ENCODE data around the gene NR3C1.

Gene NR3C1

GRCh38 chr5:143397302-143398052 is 6.0 kb downstream of the NR3C1 start:
- no peak for DNase-seq

- no peak for DNase-seq
Observed at GRCh38 chr5:143396353-143396940, 7.0 kb downstream of the NR3C1 start.

GRCh38 chr5:143395638-143396352 is 7.7 kb downstream of the NR3C1 start:
- DNase-seq, result no peak

GRCh38 chr5:143393524-143393923 is 10.0 kb downstream of the NR3C1 start:
- no peak for DNase-seq

- no peak for DNase-seq
Observed at GRCh38 chr5:143390941-143391340, 12.5 kb downstream of the NR3C1 start.

GRCh38 chr5:143390258-143390657 is 13.2 kb downstream of the NR3C1 start:
- DNase-seq, result no peak

- DNase-seq, result no peak
Observed at GRCh38 chr5:143386725-143387124, 16.8 kb downstream of the NR3C1 start.

GRCh38 chr5:143384865-143385657 is 18.4 kb downstream of the NR3C1 start:
- no peak for DNase-seq

GRCh38 chr5:143383988-143384387 is 19.5 kb downstream of the NR3C1 start:
- no peak for DNase-seq

GRCh38 chr5:143379606-143380005 is 23.9 kb downstream of the NR3C1 start:
- no peak for DNase-seq

GRCh38 chr5:143376911-143377813 is 26.3 kb downstream of the NR3C1 start:
- DNase-seq, result no peak

- DNase-seq, result no peak
Observed at GRCh38 chr5:143376195-143376779, 27.2 kb downstream of the NR3C1 start.

GRCh38 chr5:143374496-143375217 is 28.8 kb downstream of the NR3C1 start:
- DNase-seq, result no peak

GRCh38 chr5:143373076-143373475 is 30.4 kb downstream of the NR3C1 start:
- no peak for DNase-seq

GRCh38 chr5:143372187-143372829 is 31.2 kb downstream of the NR3C1 start:
- no peak for DNase-seq

GRCh38 chr5:143370440-143370839 is 33.0 kb downstream of the NR3C1 start:
- DNase-seq, result no peak

- DNase-seq, result no peak
Observed at GRCh38 chr5:143364061-143364460, 39.4 kb downstream of the NR3C1 start.

- no peak for DNase-seq
Observed at GRCh38 chr5:143362664-143363227, 40.7 kb downstream of the NR3C1 start.

- no peak for DNase-seq
Observed at GRCh38 chr5:143361438-143361837, 42.0 kb downstream of the NR3C1 start.

GRCh38 chr5:143360755-143361154 is 42.7 kb downstream of the NR3C1 start:
- DNase-seq, result no peak

Measured in NCI-H2107 (cell line).